H1 (cell line): Measurements from ENCODE around the gene NUTM2G.

Experiments used
- BACH1 ChIP-seq: IDR thresholded peaks from 2 replicates; pipeline ENCODE4 v1.6.1; 2012; ENCODE audit warnings: low read length, improper control_type of control experiment
- BRCA1 ChIP-seq: IDR thresholded peaks from 2 replicates; pipeline ENCODE4 v1.6.1; 2012; ENCODE audit warnings: low read depth, low read length, improper control_type of control experiment
- CBX8 ChIP-seq: fragments of 300-800, 300-1000 bp; sonication (generic); IDR thresholded peaks from 2 replicates; pipeline ENCODE4 v1.7.1; 2016; ENCODE audit warnings: low read depth, low read length, borderline replicate concordance
- CTCF ChIP-seq, 3 experiments: IDR thresholded peaks; 1 replicate in 2 of 3; 2 replicates in 1 of 3; pipeline versions ENCODE4 v1.5.1 to v1.6.1; 2011; ENCODE audit warnings: low read length in 3 of 3, mild to moderate bottlenecking in 3 of 3, inconsistent platforms in 2 of 3, low read depth in 1 of 3, moderate library complexity in 1 of 3; ENCODE audit not compliant: insufficient read depth in 1 of 3; ENCODE audit errors: control extremely low read depth in 1 of 3
- MAFK ChIP-seq: IDR thresholded peaks from 2 replicates; pipeline ENCODE4 v1.6.1; 2012; ENCODE audit warnings: low read depth, mild to moderate bottlenecking, improper control_type of control experiment, low read length
- POLR2A ChIP-seq, 2 experiments: IDR thresholded peaks; 1 replicate in 1 of 2; 2 replicates in 1 of 2; pipeline ENCODE4 v1.6.1; 2011; ENCODE audit warnings: low read depth in 2 of 2, low read length in 2 of 2, mild to moderate bottlenecking in 2 of 2; ENCODE audit errors: control extremely low read depth in 1 of 2

GRCh38 chr9:96883922-96884321 is 44.7 kb upstream of the NUTM2G start:
- TF ChIP-seq MAFK: no peak
- no peak for TF ChIP-seq POLR2A (IDR thresholded peaks at IDR 0.05; ENCODE audit: control extremely low read depth in 1 of 2, low read depth in 2 of 2, low read length in 2 of 2)
- no peak for TF ChIP-seq CTCF (IDR thresholded peaks at IDR 0.05; ENCODE audit: control extremely low read depth in 1 of 3, insufficient read depth in 1 of 3, low read depth in 1 of 3, low read length in 3 of 3)
- no peak for TF ChIP-seq BACH1
- no peak for TF ChIP-seq CBX8
- TF ChIP-seq BRCA1: no peak
